Ammon's horn (tissue), 1 donor: ENCODE data around the gene FYCO1.

ENCODE experiments used
- DNase-seq: peaks from one replicate; pipeline ENCODE4 v3.0.0-alpha.2; 2016; ENCODE audit warnings: low spot score

The FYCO1 gene

DNA sequence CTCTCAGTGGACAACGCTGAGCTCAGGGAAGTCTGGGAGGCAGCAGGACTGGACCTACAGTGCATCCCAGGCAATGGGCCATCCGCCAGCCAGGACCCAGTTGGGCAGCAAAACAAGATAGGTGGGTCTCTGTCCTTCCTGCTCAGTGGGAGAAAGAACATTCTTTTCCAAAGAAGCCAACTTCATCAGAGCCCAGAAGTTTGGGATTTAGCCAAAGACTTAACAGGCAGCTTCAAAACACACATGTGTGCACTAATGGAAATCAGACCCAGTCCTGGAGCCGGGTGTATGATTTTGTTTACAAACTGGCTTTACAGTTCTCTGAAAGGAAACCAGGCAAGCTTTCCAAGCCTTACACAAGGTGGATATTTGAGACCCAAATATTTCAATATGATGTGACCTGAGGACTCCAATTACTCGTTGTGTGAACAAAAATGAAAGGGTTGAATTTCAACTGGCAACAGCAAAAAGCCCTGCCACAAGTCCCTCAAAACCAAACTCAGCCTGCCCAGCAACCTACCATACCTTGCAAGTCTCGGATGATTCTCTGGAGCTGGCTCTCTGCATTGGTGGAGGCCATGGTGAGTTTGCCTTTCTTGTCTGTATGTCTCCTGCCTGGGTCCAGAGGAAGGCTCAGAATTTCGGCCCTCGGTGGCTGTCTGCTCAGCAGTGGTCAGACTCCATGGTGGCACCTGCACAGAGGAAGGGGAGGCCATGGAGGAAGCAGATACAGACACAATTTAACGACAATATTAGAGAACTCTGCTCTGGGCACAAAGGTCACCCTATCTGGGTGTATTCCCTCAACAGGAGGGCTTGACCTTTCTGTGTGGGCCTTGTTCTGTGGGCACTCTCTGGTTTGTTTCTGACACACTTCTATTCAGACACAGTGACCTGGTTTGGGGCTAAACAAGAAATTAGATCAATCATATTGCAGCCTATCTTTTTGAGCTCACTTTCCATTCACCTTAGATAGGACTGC lies 11.0 kb downstream of the FYCO1 start:
- no peak for DNase-seq

- no peak for DNase-seq
Observed at GRCh38 chr3:45983770-45984169, 11.9 kb downstream of the FYCO1 start.

- no peak for DNase-seq
Observed at GRCh38 chr3:45981346-45982074, 14.1 kb downstream of the FYCO1 start.

GRCh38 chr3:45980819-45981218 lies 14.8 kb downstream of the FYCO1 start:
- no peak for DNase-seq

DNA sequence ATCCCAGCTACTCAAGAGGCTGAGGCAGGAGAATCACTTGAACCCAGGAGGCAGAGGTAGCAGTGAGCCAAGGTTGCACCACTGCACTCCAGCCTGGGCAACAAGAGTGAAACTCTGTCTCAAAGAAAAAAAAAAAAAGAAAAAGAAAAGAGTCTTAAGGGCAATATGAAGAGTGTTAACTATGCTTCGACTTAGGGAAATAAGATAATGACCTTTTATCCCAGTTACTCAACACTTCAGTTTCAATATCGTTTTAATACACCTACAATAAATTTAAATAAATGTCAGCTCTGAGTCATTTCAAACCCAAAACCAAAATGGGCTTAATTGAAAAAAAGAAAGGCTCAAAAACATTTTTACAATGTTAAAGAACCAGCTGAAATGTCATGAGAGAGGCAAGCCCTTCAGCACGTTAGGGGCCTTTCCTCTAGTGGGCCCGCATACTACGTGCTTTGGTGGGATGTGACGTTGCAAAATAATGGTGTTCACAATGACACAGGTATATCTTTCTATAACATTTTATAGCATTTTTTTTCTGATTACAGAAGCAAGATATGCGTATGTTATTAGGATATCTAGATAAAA lies 15.3 kb downstream of the FYCO1 start:
- no peak for DNase-seq

DNA sequence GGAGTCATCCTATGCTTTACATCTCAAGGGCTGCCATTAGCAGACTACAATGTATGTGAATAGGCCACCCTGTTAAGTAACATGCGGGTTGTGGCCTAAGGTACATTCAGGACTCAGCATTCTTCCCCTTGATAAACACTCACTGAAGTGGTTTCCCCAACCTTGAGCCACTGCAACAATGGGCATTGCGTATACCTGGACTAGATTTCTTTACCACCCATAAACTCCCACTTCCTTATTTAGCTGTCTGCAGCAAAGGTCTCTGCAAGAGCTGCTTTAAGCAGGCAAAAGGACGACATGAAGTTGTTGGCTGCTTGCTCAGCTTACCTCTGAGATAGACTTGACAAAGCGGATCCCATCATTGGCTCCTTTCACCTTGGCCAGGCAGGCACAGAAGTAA lies 16.2 kb downstream of the FYCO1 start:
- DNase-seq: no peak

- no peak for DNase-seq
Observed at GRCh38 chr3:45978006-45978761, 17.4 kb downstream of the FYCO1 start.

- DNase-seq: no peak
Observed at GRCh38 chr3:45976191-45977091, 19.2 kb downstream of the FYCO1 start.

- no peak for DNase-seq
Observed at GRCh38 chr3:45975686-45976085, 19.9 kb downstream of the FYCO1 start.

GRCh38 chr3:45974686-45975085 lies 20.9 kb downstream of the FYCO1 start:
- DNase-seq: no peak

- peak; percentile 47 for DNase-seq
Observed at GRCh38 chr3:45972534-45973402, 22.9 kb downstream of the FYCO1 start.

DNA sequence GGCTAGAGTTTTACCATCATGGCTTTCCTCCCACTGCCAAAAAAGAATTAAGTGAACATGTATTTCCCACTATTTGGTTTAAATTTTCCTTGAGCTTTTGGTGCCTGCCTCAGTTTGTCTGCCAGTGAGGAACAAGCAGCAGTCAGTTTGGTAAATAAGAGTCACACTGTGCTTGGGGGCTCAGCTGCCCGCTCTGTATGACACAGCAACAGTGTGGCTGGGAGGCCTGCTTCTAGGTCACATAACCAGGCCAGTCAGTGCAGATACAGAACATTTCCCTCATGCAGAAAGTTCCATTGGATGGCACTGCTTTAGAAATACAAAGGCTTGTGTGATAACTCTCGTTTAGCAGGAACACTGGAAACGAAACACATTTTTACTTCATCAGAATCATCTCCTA lies 25.7 kb downstream of the FYCO1 start:
- no peak for DNase-seq

DNA sequence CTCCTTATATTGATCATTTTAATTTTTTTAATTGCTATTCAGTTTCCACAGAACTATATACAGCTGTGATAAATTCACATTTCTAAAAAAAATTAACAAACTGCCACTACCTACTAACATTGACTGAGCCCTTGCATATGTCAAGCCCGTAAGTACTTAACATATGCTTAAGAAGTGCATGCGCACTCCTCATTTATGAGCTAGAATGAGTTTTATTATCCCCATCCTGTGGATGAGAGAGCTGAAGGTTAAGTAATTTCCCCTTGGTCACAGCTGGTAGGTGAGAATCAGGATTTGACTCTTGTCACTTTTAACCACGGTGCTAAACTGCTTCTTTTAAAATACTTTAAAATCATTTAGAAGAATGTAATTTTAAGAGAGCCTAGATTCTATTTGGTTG lies 26.5 kb downstream of the FYCO1 start:
- DNase-seq: no peak

GRCh38 chr3:45968706-45969105 lies 26.9 kb downstream of the FYCO1 start:
- DNase-seq: no peak

DNA sequence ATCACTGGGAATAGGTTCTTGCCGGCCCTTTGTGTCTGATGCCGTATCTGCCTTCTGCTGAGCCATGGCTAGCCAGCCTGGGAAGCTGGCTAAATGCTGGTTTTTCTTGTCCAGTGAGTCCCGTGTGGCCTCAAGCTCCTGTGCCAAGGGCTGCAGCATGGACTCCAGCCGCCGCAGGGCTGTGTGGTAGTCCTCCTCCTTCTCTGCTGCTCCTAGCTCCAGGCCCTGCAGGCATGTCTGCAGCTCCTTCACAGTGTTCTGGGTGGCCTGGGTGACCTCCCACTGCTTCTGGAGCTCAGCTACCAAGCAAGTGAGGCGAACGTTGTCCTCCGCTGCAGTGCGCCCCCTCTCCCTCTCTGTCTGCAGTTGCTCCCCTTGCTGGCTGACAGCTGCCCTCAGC lies 27.5 kb downstream of the FYCO1 start:
- no peak for DNase-seq

DNA sequence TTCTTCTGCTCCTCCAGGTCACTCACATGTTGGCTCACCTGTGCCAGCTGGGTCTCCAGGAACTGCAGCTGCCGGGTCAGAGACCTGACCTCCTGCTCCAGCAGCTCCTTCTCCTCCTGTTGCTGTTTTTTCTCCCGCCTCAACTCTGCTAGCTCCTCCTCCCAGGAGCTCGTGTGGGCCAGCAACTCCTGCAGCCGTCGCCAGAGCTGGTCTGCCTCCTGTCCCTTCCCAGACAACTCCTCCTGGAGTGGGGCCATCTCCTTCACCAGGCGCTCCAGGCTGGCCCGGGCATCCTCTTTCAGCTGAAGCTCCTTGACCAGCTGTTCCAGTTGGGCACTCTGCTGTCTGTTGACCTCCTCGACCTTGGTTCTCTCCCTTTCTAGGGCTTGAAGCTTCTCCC lies 27.9 kb downstream of the FYCO1 start:
- no peak for DNase-seq

GRCh38 chr3:45966950-45967640 lies 28.5 kb downstream of the FYCO1 start:
- DNase-seq: peak; percentile 82

DNA sequence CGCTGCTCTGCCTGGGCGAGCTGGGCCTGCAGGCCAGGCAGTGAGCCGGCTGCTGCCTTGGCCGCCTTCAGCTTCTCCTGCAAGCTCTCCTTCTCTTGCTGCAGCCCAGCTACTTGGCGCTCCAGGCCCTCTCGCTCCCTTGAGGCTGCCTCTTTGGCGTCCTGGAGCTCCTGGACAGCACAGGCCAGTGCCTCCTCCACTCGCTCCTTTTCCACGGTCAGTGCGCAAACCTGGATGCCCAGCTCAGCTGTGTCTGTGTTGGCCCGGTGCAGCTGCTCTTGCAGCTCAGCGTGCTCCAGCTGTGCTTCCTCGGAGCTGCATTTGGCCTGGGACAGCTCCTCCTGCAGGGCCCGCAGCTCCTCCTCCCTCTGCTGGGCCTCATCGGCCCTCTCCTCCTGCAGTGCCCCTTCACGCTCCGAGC lies 29.2 kb downstream of the FYCO1 start:
- DNase-seq: no peak

- DNase-seq: no peak
Observed at GRCh38 chr3:45965653-45966052, 30.0 kb downstream of the FYCO1 start.
